Measurements from ENCODE around the gene ARL6IP5.

The ARL6IP5 gene

DNA sequence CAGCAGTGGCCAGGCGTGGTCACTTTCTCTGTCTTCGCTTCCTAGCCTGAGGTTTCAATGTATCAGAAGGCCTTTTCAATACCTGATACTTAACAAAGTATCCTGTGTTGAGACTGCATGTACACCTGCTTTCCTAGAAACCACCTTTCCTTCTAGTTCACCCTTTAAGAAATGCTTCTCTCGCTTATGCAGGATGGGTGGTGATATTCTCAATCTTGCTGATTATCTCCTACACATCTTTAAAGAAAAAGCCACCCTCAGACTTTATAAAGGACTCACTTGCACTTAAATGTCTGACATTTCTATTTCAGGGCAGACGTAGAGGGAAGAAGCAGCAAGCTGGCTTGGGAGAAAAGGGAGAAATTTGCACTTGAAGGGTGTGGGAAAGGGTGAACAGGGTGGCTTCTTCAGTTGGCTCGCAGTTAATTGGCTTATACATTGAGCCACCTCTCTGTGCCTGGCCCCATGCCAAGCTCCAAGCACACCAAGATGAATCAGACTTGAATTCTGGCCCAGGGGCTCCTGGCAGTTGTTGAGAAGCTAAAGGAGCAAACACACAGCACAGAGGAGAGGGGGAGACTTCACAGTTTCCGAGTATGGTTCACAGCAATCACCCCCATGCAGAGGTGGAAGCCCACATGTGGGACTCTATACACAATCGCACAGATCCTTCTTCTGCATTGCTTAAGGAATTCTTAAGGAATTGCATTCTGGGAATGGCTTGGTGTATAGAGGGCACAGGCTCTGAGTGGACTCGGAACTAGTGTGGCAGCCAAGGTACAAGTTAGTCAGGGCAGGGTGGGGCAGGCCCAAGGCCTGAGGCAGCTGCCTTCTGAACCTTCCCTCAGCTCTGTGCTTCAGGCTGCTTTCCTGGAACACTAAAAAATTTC, 1.3 kb downstream of the ARL6IP5 start:
- DNase-seq (ENCODE audit: low read depth), result peak; percentile 69

DNA sequence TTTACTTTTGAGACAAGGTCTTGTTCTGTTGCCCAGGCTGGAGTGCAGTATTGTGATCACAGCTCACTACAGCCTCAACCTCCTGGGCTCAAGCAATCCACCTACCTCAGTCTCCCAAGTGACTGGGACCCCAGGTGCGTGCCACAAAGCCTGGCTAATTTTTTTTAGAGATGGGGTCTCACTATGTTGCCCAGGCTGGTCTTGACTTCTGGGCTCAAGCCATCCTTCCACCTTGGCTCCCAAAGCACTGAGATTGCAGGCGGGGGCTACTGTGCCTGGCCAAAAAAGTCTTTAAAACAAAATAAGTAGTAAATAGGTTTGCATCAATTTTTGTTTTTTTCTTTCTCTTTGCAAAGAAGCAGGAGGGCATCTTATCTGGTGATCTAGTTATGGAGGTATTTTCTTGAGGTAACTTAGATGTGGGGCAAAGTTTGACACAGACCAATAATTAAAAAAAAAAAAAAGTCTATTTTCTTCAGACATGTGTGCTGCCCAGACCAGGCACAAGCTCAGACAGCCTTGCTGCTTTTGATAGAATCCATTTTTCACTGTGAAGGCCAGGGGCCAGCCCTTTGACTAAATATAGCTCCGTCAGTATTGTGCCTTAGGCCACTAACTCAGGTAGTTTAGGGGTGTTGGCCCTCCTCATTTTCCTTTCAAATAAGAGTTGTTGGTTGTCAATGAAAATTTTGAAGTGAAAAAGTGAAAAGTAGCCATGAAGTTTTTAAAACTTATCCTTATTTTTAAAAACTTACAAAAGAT, 2.5 kb downstream of the ARL6IP5 start:
- no peak for DNase-seq (ENCODE audit: low read depth)

DNA sequence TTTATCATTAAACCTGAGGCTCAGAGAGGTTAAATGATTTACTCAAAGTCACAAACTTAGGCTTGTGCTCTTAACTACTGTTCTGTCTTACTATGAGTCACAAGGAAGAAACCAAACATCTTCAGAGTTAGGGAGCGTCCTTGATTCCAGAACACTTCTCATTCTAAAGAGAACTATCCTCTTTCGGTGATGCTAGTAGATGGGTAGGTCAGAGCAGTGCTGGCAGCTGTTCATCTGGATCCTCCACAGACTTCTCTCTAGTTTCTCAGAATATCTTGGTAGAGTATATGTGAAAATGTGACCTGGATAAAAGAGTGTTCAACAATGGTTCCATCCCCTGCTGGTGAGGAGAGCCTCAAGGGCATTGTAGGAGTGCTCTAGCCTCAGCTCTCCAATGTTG, 3.3 kb downstream of the ARL6IP5 start:
- no peak for DNase-seq (ENCODE audit: low read depth)

DNA sequence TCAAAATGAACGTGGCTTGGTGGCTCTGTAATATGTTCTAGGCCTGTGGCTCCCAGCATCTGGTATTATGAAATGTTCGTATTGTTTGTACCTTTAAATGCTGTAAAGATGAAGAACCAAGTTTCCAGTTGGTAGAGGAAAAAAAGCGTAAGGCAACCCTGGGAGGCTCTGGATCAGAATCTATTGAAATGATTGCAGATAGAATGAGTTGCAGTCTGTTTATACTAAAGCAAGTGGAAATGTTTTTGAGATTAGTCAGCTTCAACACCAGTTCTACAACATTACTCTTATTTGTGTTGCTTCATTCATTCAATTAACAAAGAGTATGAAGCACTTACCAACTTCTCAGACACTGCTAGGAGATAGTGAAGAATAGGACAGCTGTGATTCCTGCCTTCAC, 5.3 kb downstream of the ARL6IP5 start:
- no peak for DNase-seq (ENCODE audit: low read depth)

DNA sequence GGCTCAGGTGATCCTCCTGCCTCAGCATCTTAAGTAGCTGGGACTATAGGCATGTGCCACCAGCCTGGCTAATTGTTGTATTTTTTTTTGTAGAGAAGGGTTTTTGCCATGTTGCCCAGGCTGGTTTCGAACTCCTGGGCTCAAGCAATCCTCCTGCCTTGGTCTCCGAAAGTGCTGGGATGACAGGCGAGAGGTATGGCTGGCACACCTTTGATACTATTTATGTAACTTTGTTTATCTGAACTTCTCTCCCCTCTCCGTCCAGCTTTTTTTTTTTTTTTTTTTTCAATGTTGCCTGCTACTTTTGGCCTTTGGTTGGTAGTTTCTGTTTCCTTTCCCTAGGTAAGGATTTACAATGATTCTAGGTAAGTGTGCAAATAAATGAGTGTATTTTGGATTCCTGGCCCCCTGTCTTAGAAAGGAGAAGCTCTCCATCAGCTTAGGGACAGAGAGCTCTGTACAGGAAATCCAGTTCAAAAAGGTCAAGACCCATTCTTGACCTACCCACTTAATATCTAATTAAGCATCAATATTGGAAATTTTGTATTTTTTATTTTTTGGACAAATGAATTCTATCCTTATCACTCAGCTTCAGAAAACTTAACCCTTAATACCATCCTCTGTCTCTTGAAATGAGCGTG, 6.8 kb downstream of the ARL6IP5 start:
- DNase-seq (ENCODE audit: low read depth), result no peak

DNA sequence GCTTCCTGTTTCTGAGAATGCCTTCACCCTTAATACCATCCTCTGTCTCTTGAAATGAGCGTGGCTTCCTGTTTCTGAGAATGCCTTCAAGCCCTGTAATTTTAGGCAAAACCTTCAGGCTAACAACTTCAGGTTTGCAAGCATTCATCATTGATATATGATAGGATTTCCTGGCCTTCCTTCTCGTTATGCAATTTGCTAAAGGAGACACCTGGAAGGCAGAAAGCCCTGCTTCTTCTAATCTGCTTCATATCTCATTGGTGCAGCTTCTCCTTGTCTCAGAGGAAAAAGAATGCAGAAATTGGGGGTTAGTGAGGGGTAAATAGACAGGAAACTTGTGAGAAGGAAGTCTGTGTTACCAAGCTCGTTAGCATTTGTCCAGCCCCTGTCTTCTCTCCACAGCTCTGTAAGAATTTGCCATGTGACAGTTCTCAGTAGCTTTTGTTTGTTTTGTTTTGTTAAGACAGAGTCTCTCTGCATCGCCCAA, 7.3 kb downstream of the ARL6IP5 start:
- no peak for DNase-seq (ENCODE audit: low read depth)

DNA sequence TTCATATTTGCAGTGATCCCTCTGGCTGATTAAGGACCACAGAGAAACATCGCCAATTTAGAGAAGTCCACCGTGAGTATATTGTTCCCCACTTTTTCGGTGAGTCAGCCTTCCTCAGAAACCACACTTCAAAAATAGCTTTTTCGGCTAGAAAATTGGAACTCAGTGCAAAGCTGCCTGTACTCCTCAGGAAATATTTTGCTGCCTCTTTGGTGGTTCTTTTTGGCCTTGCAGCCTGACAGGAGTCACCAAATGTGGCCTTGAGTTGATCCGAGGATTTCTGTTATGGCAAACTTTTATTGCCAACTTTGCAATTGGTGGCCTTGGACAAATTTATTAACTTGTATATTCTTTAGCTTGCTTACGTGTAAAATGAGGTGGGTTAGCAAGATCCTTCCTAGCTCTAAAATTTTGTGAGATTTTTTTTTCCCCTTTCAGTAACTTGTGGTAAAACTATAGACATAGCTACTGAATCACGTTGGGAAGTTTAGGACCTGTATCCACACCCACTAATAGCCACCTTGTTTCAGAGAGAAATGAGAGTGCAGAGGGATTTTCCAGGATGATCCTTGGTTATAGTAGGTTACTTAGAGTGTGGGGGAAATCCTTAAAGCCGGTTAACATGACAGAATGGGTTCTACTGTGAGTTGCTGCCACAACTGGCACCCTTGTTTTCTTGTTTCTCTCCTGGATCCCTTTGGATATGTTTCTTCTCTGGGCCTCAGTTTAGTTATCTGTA, 9.9 kb downstream of the ARL6IP5 start:
- DNase-seq (ENCODE audit: low read depth), result no peak

DNA sequence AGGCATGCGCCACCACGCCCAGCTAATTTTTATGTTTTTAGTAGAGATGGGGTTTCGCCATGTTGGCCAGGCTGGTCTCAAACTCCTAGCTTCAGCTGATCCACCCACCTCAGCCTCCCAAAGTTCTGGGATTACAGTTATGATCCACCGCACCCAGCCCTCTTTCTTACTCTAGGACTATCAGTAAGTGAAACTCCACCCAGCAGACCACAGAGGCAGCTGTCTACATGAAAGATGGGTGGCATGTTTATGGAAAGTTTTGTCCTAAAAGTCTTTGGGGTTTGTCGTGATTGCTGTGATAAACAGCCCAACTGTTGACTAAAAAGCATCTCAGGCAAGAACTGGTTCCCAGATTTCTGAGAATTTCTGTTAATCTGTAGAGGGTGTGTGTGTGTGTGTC, 10.9 kb downstream of the ARL6IP5 start:
- no peak for DNase-seq (ENCODE audit: low read depth)

DNA sequence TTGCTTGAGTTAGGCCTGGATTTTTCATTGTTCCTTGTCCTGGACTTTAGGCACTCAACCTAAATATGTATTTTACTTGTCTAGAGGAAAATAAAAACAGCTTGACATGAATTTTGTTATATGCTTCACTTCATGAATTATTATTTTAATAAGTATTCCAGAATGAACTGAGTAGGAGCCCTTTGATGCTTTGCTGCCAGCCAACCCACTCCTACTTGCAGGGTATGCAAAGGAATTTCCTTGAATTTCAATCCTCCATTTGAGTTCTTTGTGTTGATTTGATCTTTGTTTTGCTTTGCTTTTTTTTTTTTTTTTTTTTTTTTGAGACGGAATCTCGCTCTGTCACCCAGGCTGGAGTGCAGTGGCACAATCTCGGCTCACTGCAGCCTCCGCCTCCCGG, 11.6 kb downstream of the ARL6IP5 start:
- no peak for DNase-seq (ENCODE audit: low read depth)

DNA sequence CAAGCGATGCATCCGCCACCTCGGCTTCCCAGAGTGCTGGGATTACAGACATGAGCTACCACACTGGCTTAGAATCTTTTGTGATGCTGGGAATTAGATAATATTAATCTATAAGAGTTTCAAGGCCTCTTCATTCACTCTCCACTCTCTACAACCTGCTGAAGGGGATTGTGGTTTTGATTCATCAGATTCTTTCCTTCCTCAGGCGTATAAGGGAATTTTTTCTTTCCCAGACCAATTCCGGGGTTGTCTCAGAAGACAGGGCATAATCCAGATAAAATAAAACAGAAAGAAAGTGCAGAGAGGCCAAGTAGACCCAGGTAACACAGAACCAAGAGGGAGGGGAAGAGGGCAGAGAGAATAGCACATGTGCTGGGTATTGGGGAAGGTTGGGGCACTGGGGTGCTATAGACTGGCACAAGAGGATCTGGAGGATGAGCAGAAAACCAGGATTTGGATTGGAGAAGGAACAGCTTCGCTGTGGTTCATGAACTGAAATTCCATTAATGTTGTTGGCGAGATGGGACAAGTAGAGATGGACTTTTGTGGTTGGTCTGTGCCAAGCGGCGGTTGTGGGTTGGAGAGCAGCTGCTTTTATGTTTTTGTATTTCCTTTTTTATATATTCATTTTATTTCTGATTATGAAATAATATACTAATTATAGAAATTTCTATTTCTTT, 12.8 kb downstream of the ARL6IP5 start:
- no peak for DNase-seq (ENCODE audit: low read depth)

DNA sequence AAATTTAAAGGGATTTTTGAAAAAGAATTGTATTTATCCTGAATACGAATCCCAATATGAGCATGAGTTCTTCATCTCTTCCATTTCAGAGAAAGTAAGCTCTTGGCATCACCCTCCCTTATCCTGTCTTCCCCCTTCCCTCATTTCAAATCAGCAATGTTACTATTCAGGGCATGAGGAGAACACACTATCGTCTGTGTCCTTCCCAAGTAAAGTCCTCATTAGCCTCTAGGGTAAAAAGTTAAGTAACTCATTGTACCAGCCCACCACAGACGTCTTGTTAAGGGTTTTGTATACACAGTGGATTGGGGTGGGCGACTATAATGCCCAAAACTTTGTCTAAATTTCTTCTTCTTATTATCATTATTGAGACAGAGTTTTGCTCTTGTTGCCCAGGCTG, 14.8 kb downstream of the ARL6IP5 start:
- no peak for DNase-seq (ENCODE audit: low read depth)

DNA sequence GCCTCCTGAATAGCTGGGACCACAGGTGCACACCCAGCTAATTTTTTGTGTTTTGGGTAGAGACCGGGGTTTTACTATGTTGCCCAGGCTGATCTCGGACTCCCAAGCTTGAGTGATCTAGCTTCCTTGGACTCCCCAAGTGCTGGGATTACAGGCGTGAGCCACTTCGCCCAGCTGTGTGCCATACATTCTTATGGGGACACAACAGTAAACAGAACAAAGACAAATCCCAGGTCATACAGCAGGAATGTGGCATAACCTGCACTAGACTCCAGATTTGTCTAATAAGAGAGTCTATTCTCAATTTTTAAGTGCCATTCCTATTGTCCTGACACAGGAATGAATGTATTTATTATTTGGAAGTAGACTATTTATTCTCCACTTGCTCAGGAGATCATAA, 17.6 kb downstream of the ARL6IP5 start:
- DNase-seq (ENCODE audit: low read depth), result no peak

DNA sequence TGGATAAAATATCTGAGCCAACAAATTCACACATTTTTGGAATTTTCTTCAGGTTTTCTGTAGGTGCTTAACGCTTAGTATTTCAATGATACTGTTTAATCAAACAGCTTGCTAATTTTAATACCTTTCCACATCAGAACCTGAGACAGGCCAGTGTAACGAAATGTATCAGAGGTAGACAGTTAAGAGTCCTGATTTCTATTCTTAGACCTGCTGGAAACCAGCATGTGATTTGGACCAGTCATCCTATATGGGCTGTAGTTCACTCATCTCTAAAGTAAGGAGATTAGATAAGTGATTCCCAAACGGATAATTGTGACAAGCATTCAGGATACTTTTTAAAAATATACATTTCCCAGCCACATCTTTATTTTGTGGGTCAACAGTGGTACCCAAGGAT, 18.4 kb downstream of the ARL6IP5 start:
- no peak for DNase-seq (ENCODE audit: low read depth)

DNA sequence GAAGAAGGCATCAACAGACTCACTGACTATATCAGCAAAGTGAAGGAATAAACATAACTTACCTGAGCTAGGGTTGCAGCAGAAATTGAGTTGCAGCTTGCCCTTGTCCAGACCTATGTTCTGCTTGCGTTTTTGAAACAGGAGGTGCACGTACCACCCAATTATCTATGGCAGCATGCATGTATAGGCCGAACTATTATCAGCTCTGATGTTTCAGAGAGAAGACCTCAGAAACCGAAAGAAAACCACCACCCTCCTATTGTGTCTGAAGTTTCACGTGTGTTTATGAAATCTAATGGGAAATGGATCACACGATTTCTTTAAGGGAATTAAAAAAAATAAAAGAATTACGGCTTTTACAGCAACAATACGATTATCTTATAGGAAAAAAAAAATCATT, 19.8 kb downstream of the ARL6IP5 start:
- no peak for DNase-seq (ENCODE audit: low read depth)

DNA sequence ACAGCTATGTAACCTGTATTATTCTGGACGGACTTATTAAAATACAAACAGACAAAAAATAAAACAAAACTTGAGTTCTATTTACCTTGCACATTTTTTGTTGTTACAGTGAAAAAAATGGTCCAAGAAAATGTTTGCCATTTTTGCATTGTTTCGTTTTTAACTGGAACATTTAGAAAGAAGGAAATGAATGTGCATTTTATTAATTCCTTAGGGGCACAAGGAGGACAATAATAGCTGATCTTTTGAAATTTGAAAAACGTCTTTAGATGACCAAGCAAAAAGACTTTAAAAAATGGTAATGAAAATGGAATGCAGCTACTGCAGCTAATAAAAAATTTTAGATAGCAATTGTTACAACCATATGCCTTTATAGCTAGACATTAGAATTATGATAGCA, 20.6 kb downstream of the ARL6IP5 start:
- no peak for DNase-seq (ENCODE audit: low read depth)

DNA sequence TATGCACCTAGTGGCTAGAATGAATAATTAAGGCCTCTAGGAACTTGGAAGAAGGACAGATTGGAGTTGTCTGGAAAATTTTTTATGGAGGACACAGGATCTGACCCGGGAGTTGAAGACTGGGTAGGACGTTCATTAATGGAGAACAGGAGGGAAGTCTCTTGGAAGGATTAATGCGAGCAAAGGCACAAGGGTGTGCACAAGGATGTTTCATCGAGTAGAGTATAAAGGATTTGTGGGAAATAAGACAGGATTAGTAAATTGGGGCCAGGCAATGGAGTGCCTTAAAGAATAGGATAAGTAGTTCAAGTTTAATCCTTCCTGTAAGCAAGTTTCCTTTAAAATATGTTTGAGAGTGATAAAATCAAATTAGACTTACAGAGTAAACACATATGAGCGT, 23.1 kb downstream of the ARL6IP5 start:
- no peak for DNase-seq (ENCODE audit: low read depth)

DNA sequence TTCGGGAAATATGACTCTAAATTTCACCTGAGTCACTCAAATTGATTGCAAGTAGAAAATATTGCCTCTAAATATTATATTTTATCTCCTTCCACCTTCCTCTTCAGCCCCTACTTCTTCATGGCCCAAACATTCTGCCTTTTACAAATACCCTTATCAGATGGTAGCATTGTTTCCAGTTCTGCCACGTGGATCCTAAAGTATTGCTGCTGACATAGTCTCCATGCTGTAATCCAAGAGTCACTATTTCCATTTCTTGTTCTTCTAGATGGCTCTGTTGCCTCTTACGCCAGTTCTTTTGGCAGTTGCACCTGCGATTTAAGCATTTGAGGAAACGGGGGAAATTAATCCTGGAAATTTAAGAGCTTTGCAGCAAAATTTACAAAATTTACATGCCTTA, 24.1 kb downstream of the ARL6IP5 start:
- DNase-seq (ENCODE audit: low read depth), result no peak

DNA sequence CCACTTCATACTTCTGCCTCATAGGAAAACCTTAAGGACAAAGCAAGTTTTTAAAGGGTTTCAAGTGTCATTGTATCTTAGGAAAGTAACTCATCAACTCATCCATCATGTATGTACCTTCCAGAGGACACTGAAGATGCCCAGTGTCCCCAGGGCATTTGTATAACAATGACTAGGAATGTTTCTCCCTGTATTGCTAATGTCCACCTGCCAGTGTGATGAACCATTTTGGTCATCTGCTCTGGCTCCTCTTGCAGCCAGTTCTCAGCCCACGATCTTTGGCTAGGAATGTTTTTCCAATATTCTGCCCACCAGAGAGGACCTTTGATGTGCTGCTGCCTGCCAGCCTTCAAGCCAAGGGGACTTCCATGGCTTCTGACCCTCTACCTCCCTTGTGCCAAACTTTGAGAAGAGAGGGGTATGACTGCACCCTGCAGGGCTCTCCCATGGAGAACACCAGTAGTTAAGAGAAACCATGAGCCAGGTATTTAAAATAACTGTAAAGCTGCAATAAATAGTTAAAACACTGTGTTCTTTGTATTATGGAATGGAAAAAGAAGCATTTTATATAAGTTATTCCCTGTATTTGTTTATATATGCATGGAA, 26.3 kb downstream of the ARL6IP5 start:
- DNase-seq (ENCODE audit: low read depth), result no peak

DNA sequence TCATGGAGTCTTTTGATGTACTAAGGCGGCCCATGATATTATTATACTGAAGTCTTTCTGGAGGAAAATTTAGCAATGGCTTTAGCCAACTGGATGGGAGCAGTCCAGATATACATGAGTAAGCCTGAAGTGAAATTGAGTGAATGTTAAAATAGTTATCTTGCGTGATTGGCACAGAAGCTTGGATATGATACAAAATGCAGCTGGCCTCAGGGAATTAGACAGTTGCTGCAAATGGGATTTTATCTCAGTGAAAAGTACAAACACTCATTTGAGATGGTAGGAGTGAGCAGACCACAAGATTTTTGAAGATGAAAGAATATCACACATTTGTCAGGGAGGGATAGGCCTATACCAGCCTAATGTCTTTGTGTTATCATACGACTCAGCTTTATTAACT, 28.8 kb downstream of the ARL6IP5 start:
- DNase-seq (ENCODE audit: low read depth), result no peak

DNA sequence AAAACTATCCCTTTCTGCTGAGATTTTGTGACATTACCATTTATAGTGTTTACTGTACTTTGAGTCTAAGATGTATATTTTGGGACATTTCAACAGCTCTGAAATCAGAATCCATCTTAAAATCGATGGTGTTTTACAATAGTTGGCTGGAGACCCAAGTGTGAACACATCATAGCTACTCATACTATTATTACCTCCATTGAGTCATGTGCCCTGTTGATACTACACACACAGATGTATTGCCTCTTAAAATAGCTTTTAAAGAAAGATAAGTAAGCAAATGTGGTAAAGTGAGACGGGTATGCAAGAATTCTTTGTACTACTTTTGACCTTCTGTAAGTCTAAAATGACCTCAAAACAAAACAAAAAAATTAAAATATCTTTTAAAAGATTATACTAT, 31.0 kb downstream of the ARL6IP5 start:
- no peak for DNase-seq (ENCODE audit: low read depth)

DNA sequence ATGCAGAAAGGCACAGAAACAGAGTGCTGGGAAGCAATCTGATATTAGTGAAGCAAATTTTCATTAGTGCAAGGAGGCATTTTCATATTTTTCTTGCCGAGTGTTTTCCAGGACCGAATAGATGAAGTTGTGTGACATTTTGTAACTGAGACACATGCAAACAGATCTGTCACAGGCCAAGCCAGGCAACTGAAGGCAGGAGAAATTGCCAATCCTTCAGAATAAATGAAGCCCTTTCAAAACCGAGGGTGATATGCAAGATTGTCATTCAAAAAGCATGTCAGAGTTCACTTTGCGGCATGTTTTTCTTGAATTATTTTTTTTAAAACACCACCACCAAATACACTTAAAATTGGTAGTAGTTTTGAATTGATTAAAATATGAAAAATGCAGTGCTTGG, 31.4 kb downstream of the ARL6IP5 start:
- no peak for DNase-seq (ENCODE audit: low read depth)

Data from stimulated activated CD4-positive, alpha-beta T cell treated with anti-CD3 and anti-CD28 coated beads, Interleukin-2, amount 100 ng/mL, for 4 hours (primary cell).